ENCODE data around the gene PDGFD. TPM values are rescaled to one million over a fixed set of nuclear protein-coding genes. Genes with fewer than 3 reads are reported as not detected.

The PDGFD gene
- total and polyA plus RNA-seq, 2 experiments from 2014 or later, result 1.9 to 4.5 TPM

GRCh38 chr11:103910721-103911120, 253.2 kb downstream of the PDGFD start (continued):
- TF ChIP-seq CTCF (conservative IDR thresholded peaks at IDR 0.05; ENCODE audit: low read depth in 2 of 2) (no peak), ZNF331 (CRISPR knock-in tag; IDR thresholded peaks at IDR 0.05; ENCODE audit: low read depth) (no peak), STAT1 (IDR thresholded peaks at IDR 0.05; ENCODE audit: unreplicated experiment) (no peak), CREB1 (CRISPR knock-in tag; IDR thresholded peaks at IDR 0.05; ENCODE audit: low read depth) (no peak), ZNF114 (CRISPR knock-in tag; IDR thresholded peaks at IDR 0.05) (no peak), EZH2 (IDR thresholded peaks at IDR 0.05; ENCODE audit: low read depth, unreplicated experiment) (no peak), JUNB (IDR thresholded peaks at IDR 0.05; ENCODE audit: unreplicated experiment) (no peak)

- TF ChIP-seq CTCF (conservative IDR thresholded peaks at IDR 0.05; ENCODE audit: low read depth in 2 of 2), result no peak
- no peak for TF ChIP-seq EZH2phosphoT487 (IDR thresholded peaks at IDR 0.05; ENCODE audit: unreplicated experiment)
- TF ChIP-seq STAT1 (IDR thresholded peaks at IDR 0.05; ENCODE audit: unreplicated experiment), result no peak
- no peak for TF ChIP-seq EZH2 (IDR thresholded peaks at IDR 0.05; ENCODE audit: low read depth, unreplicated experiment)
- TF ChIP-seq ZNF331 (CRISPR knock-in tag; IDR thresholded peaks at IDR 0.05; ENCODE audit: low read depth), result no peak
- TF ChIP-seq ETS1 (IDR thresholded peaks at IDR 0.05), result no peak
- TF ChIP-seq JUNB (IDR thresholded peaks at IDR 0.05; ENCODE audit: unreplicated experiment), result no peak
- no peak for TF ChIP-seq ZNF462 (CRISPR knock-in tag; IDR thresholded peaks at IDR 0.05)
- TF ChIP-seq CREB1 (CRISPR knock-in tag; IDR thresholded peaks at IDR 0.05; ENCODE audit: low read depth), result no peak
- TF ChIP-seq ZNF114 (CRISPR knock-in tag; IDR thresholded peaks at IDR 0.05), result no peak
- no peak for TF ChIP-seq POLR2AphosphoS5 (IDR thresholded peaks at IDR 0.05; ENCODE audit: low read depth)
- Mint-ChIP-seq H3K27me3 (ENCODE audit: insufficient read depth, low read depth, poor library complexity) (no peaks in the 10 kb centered on the region), H3K9me3 (peaks cover 5% of the 10 kb centered on the region; the same call in 2 of the 3 replicates), H3K36me3 (ENCODE audit: low read depth) (peaks cover 13% of the 10 kb centered on the region; the same call in 2 of the 3 replicates), H3K4me3 (no peak overlapping the region), H3K27ac (no peak overlapping the region), H3K4me1 (no peaks in the 10 kb centered on the region)
- DNase-seq (ENCODE audit: low spot score), result no peak
- no peak overlapping the region for H2AFZ ChIP-seq
- no peaks in the 10 kb centered on the region for H3K4me1 ChIP-seq (ENCODE audit: insufficient read depth)
- no peaks in the 10 kb centered on the region for H3K36me3 ChIP-seq (ENCODE audit: insufficient read depth)
- H3K4me2 ChIP-seq, result no peak overlapping the region
- no peak overlapping the region for H3K4me3 ChIP-seq
- no peaks in the 10 kb centered on the region for H3K27me3 ChIP-seq (ENCODE audit: insufficient read depth)
- ATAC-seq, result no peak
- H3K79me2 ChIP-seq (replicated peaks; ENCODE audit: insufficient read depth), result no peaks in the 10 kb centered on the region
- peaks cover 3% of the 10 kb centered on the region; the same call in 1 of the 2 replicates for H3K9me2 ChIP-seq (ENCODE audit: insufficient read depth)
- H3F3A ChIP-seq (replicated peaks; ENCODE audit: low read depth), result no peaks in the 10 kb centered on the region
- no peak overlapping the region for H3K27ac ChIP-seq (ENCODE audit: low read depth)
- H4K20me1 ChIP-seq (replicated peaks; ENCODE audit: insufficient read depth), result no peaks in the 10 kb centered on the region
Observed at GRCh38 chr11:103907548-103908455, 256.1 kb downstream of the PDGFD start.
